NCI-H1105 (cell line): Measurements from ENCODE around the gene WASF2.
A peak's percentile ranks its signal among the peaks of the same experiment; 100 is the strongest.
"Not testable (repeated sequence)": the region's sequence is repeated elsewhere in the genome, so short reads cannot be mapped to it uniquely, and the experiment has no call there.

Experiments
- DNase-seq: peaks from one replicate; lab custom pipeline; 2025; lab: John Stamatoyannopoulos, UW

WASF2 gene, protein sequence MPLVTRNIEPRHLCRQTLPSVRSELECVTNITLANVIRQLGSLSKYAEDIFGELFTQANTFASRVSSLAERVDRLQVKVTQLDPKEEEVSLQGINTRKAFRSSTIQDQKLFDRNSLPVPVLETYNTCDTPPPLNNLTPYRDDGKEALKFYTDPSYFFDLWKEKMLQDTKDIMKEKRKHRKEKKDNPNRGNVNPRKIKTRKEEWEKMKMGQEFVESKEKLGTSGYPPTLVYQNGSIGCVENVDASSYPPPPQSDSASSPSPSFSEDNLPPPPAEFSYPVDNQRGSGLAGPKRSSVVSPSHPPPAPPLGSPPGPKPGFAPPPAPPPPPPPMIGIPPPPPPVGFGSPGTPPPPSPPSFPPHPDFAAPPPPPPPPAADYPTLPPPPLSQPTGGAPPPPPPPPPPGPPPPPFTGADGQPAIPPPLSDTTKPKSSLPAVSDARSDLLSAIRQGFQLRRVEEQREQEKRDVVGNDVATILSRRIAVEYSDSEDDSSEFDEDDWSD

DNA sequence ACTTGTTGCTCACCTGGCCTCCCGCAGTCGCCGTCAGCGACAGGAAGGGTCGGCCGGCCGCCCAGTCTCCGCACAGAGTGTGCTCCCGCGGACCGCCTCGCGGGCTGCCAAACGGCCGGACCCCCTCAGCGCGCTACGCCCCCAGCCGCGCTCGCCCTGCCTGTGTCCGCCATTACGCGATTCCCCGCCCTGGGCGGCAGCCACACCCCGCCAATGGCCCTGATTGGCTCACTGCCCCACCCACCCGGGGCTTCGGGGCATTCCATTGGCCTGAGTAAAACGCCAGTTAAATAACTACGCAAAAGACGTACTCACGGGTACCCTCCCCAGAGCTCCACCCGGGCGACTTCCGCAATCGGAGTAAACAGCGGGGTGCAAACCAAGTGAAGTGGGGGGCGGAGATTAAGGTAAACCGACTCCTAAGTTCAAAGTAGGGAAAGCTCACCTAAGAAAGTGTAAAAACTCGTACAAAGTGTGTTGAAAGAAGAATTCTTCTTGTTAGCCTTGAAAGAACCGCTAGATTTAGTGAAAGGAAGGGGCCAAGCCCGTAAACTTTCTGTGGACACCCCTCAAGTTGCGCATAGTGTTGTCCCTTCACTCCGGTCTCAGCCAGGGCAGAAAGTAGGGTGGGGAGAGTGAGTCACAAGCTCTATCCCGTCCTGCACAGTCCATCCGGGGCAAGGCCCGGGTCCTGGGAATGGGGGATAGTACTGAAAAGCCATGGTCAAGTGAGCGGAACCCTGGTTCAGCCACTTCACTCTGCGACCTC lies at the start of gene WASF2:
WASF2 (minus strand) TSS at position 195 of the 769 bp plus-strand sequence. CDS start 61,277 bp downstream, outside the sequence.
- peak; percentile 98 for DNase-seq

- DNase-seq, result no peak
Measured at GRCh38 chr1:27538793-27539192, 48.8 kb upstream of the WASF2 start.

DNA sequence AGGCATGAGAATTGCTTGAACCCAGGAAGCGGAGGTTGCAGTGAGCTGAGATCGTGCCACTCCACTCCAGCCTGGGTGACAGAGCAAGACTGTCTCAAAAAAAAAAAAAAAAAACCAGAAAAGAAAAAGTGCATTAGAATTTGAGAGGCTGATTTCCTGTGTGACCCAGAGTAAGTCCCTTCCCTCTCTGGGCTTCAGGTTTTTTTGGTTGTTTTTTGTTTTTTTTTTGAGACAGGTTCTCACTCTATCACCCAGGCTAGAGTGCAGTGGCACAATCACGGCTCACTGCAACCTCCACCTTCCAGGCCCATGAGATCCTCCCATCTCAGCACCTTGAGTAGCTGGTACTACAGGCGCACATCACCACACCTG lies 48.3 kb upstream of the WASF2 start:
- DNase-seq, result not testable (repeated sequence)

- DNase-seq, result no peak
Measured at GRCh38 chr1:27536767-27537166, 46.8 kb upstream of the WASF2 start.

GRCh38 chr1:27536010-27536757 lies 46.2 kb upstream of the WASF2 start:
- DNase-seq, result no peak

DNA sequence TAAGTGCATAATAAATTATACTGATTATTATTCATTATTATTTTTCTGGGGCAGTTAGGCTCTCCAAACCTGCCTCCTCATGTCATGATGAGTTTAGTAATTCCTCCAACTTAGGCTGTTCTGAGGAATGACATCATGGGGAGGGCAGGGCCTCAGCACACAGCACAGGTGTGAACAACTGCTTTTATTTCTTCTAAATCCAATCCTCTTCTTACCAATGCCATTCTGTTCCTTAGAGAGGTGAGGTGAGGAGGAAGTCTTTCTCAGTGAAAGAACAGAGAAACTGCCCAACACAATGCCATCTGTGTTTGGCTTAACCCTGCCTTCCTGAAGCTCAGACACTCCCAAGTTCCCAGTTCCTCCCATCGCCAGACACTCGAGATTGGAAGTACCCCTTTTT lies 45.4 kb upstream of the WASF2 start:
- DNase-seq, result no peak

- DNase-seq, result no peak
Measured at GRCh38 chr1:27531959-27532685, 42.2 kb upstream of the WASF2 start.

DNA sequence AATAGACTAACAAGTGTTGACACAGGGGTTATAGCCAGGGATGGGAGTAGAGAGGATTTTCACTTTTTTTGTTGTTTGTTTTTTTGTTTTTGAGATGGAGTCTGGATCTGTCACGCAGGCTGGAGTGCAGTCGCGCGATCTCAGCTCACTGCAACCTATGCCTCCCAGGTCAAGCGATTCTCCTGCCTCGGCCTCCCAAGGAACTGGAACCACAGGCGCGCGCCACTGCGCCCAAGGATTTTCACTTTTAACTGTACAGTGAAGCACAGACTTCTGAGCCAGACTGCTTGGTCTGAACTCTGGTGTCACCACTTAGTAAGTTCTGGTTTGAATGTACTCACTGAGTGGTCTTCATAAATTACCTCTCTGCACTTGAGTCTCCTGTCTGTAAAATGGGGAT lies 40.2 kb upstream of the WASF2 start:
- no peak for DNase-seq

- no peak for DNase-seq
Measured at GRCh38 chr1:27529704-27530018, 39.7 kb upstream of the WASF2 start.

GRCh38 chr1:27528818-27529703 lies 39.1 kb upstream of the WASF2 start:
- DNase-seq, result peak; percentile 82

- DNase-seq, result peak; percentile 94
Measured at GRCh38 chr1:27527890-27528817, 38.2 kb upstream of the WASF2 start.

- DNase-seq, result peak; percentile 97
Measured at GRCh38 chr1:27527223-27527889, 37.4 kb upstream of the WASF2 start.

DNA sequence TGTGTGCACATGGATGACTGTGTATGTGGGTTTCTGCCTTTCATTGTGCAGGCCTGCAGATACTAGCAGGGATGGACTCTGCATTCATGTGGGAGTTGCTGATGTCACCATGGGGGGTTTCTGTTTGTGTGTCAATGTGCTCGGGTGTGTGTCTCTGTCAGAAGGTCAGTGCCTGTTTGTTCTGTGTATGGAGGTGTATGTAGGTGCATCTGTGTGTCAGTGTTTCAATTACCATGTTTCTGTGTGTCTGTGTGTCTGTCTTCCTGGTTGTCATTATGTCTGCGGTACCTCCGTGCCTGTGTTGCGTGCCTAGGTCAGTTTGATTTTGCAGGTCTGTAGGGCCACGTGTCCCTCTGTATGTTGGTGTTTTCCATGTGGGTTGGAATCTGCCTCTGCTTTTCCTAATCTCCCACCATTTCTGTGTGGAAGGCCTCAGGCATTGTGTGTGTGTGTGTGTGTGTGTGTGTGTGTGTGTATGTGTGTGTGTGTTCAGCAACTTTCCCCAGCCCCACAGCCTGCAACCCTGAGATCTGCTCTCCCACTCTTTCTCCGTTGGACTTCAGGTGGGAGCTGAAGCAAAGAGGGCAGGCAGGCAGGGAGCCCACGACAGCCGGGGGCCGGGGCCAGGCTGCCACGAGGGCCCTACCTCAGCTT lies 36.7 kb upstream of the WASF2 start:
- no peak for DNase-seq

DNA sequence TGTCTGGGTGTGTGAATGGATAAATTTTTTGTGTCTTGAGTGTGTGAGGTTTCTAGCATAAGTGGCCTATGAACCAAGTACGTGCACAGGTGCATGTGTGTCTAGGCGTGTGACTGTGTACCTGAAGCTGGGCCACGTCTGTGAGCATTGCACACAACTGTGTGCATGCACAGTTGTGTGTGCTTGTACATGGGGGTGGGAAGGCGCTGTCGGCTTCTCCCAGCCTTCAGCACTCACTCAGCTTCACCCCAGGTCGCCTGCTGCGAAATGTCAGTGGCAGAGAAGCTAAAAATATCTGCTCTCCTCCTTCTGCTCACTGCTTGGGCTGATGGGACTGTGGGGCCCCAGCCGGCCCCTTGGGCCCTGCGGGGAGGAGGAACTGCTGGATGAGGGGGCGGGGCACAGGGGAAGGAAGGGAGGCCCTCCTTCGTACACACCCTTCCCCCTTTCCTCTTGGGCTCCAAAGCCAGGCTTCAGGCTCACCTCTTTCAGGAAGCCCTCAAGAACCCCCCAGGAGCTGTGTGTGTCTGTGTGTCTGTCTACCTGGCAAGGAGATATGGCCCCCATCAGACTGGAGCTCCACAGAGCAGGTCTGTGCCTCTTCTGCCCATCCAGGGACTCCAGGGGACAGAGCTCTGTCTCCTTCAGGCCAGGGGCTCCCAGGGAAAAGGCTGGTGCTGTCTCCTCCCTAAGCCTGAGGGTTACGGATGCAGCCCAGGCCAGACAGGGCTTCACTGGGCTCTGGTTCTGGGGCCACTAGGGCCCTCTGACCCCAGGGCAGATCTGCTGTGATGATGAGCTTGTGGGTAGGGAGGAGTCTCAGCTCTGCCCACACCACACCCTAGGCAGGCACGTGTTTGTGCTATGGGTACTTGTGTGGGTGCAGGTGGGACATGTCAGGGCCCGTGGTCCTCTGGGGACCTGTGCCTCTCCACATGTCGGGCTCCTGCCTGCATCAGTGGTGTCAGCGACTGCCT lies 35.6 kb upstream of the WASF2 start:
- no peak for DNase-seq

DNA sequence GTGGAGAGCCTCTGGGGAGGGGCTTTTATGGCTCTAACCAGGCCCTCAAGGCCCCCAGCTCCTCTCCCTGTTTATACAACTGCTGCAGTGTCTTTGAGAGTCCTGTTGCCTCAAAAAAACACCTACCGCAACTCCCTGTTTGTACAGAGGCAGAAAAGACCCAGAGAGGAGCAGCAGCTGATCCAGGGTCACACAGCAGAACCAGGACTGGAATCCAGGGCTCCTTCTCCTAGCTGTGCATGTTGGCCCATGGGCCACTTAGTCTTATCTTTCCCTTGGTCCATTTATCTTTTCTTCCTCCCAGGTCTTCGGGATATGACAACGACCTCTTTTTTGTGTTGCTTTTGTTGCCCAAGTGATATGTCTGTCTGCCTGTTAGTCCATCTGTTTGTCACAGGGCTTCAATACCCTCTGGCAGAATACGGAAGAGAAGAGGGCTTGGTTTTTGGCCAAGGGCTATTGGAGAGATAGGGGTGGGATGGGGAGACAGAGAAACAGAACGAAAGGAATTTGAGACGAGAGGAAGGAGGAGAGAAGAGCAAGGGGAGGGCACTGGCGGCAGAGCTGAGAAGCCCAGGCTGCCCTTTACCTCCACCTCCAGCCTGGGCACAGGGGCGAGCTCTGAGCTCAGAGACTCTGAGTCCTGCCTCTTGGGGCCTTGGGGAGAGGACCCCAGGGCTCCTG lies 33.5 kb upstream of the WASF2 start:
- no peak for DNase-seq

DNA sequence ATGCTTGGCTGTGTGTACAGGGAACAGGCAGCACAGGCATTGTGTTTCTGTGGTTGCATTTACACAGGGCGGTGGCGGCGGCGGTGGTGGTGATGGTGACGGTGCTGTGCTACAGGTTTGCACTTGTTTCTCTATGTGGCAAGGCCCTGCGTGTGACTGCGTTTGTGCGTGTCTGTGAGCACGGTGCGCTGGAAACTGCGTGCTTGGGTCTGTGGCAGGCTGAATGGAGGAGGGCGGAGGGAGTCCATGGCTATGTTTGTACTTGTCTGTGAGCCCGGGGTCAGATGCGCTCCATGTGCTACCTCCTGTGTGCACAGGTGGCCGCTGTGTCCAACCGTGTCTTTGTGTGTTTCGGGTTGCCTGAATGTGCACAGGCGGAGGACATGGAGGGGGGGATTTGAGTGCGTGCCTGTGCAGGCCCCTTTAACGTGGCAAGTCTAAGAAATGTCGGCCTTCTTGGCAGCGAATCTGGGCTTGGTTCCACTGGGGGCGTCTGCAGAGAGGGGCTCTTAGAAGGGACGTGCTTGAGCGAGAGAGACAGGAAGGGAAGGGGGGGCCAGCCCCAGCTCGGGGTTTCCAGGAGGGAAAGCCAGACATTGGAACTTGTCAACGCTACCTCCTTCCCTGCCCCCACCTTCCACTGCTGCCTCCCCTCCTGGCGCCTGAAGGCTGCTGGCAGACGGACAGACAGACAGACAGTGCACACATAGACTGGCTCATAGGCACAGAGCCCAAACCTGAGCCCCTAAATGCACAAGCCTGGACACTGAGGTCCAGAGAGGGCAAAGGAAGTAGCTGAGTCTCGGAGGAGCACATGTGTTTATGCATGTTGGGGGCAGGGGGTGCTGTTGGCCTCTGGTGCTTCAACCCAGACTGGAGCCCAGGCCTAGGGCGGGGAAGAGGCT lies 32.7 kb upstream of the WASF2 start:
- DNase-seq, result peak; percentile 57
